Measurements from ENCODE around the gene EHBP1L1.

DNA sequence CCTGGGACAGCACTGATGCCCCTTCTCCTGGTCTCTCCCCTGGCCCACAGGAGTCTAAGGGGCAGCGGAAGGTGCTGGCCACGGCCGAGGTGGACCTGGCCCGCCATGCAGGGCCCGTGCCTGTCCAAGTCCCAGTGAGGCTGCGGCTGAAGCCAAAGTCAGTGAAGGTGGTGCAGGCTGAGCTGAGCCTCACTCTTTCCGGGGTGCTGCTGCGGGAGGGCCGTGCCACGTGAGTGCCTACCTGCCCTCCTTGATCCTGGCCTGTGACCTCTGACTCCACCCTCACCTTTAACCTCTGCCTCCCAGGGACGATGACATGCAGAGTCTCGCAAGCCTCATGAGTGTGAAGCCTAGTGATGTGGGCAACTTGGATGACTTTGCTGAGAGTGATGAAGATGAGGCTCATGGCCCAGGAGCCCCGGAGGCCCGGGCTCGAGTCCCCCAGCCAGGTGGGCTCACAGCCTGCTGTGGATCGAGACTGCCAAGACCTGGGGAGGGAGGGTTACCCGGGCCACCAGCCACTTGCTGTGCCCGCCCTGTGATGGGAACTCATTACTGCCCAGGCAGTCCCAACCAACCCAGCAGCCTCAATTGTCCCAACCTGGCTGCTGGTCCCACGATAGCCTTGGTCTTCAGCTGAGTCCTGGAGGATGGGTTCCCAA lies 4.3 kb downstream of the EHBP1L1 start:
- TF ChIP-seq CTCF (IDR thresholded peaks at IDR 0.05; ENCODE audit: control extremely low read depth in 1 of 3, insufficient read depth in 1 of 3, low read depth in 1 of 3, low read length in 3 of 3) (no peak), ATF3 (IDR thresholded peaks at IDR 0.05; ENCODE audit: insufficient read depth, low read depth, low read length) (no peak), GABPA (IDR thresholded peaks at IDR 0.05; ENCODE audit: borderline replicate concordance, insufficient read depth, low read length) (no peak), TAF7 (optimal IDR thresholded peaks at IDR 0.05; ENCODE audit: borderline replicate concordance, low read depth, low read length) (no peak), CREB1 (IDR thresholded peaks at IDR 0.05) (no peak), JUND (IDR thresholded peaks at IDR 0.05; ENCODE audit: low read length) (no peak), EP300 (IDR thresholded peaks at IDR 0.05; ENCODE audit: borderline replicate concordance in 1 of 2, low read depth in 2 of 2, low read length in 2 of 2) (no peak)
